Heart left ventricle (tissue), 16 donors: ENCODE data around the gene ATP6V1D. TPM values are rescaled to one million over a fixed set of nuclear protein-coding genes. Genes with fewer than 3 reads are reported as not detected.

Experiments
- ATAC-seq, 4 donors: fragments of 200-7000 bp; cut with Tn5 transposase; one replicate each; pipeline ENCODE4 v1.9.1; 2020 to 2022; ENCODE audit warnings: moderate library complexity in 4 of 4, mild to moderate bottlenecking in 3 of 4, moderate number of reproducible peaks in 1 of 4
- DNase-seq, 5 donors: peaks; one replicate each; pipeline ENCODE4 v3.0.0-alpha.2; 2020
- H3K27ac ChIP-seq, 12 donors: fragments of 200-600 bp; sonication (generic) in 4 of 12; one replicate each; pipeline versions ENCODE4 v1.5.0 to v1.8.0; 2016 to 2022; ENCODE audit warnings: mild to moderate bottlenecking in 2 of 12
- H3K27me3 ChIP-seq, 9 donors: fragments of 200-600 bp; sonication (generic) in 2 of 9; one replicate each; pipeline versions ENCODE4 v1.5.1 to v1.8.0; 2016 to 2022; ENCODE audit warnings: mild to moderate bottlenecking in 3 of 9
- H3K36me3 ChIP-seq, 9 donors: fragments of 200-600 bp; sonication (generic) in 2 of 9; one replicate each; pipeline versions ENCODE4 v1.5.0 to v1.8.0; 2018 to 2022; ENCODE audit warnings: mild to moderate bottlenecking in 2 of 9
- H3K4me1 ChIP-seq, 12 donors: fragments of 200-600 bp; sonication (generic) in 4 of 12; one replicate each; pipeline versions ENCODE4 v1.5.0 to v1.8.0; 2016 to 2022; ENCODE audit warnings: mild to moderate bottlenecking in 3 of 12
- H3K4me3 ChIP-seq, 12 donors: fragments of 200-600 bp; sonication (generic) in 4 of 12; one replicate each; pipeline versions ENCODE4 v1.5.0 to v1.8.0; 2017 to 2022; ENCODE audit warnings: mild to moderate bottlenecking in 9 of 12, moderate library complexity in 4 of 12
- H3K9me3 ChIP-seq, 12 donors: fragments of 200-600 bp; sonication (generic) in 4 of 12; one replicate each; pipeline versions ENCODE4 v1.5.0 to v1.8.0; 2016 to 2022; ENCODE audit warnings: mild to moderate bottlenecking in 1 of 12
- POLR2A ChIP-seq, 2 donors: fragments of 450-650 bp; IDR thresholded peaks; one replicate each; pipeline ENCODE4 v1.6.1; 2017; ENCODE audit warnings: antibody characterized with exemption in 2 of 2, mild to moderate bottlenecking in 2 of 2, moderate library complexity in 2 of 2
- WGBS, 4 donors: extraction: QIAGEN DNeasy Blood & Tissue Kit in 2 of 4; methylation state at CpG; one replicate each; pipeline versions ENCODE4 v1.1.5 to v1.1.7; 2013 to 2018; 5-methylcytosine and 5-hydroxymethylcytosine counted together
- intact Hi-C, 10 donors: fragments of 100-400 bp; cut with DNase I; formaldehyde crosslinking; loops; one replicate each; pipeline versions ENCODE4 v1.11.1 to v1.14.2; 2022
- polyA plus RNA-seq, 2 donors: library from polyadenylated mRNA; stranded (reverse); fragments of 200-250 nt; gene quantifications; one replicate each; pipeline ENCODE4 v1.2.3, GENCODE V29; 2013
- total RNA-seq, 9 donors: library from RNA; depleted of rRNA in 2 of 9; stranded (reverse); fragments of >200 nt in 2 of 9; fragmentation: NEBNext Ultra II Directional in 3 of 9; extraction: Animal tissue kit (Norgen Biotek cat#: 25700) in 3 of 9; gene quantifications; one replicate each; pipeline versions ENCODE4 v1.1.0 to v1.2.4, GENCODE V29; 2016 to 2023
- TF ChIP-seq, protein P1 (sequence below), 12 donors: fragments of 200-600 bp; sonication (generic) in 4 of 12; IDR thresholded peaks; one replicate each; pipeline versions ENCODE4 v1.5.0 to v1.8.0; 2018 to 2022; ENCODE audit warnings: antibody characterized with exemption in 12 of 12, mild to moderate bottlenecking in 5 of 12
- donor health status: ischemic (EF 13 %, LVEDD 7.1; RV severe dilation, severe dysfunction).
- donor health status: healthy with polysubstance abuse.
- donor health status: DM: no; HTN: yes; CAD: no.
- donor health status: DM: no; HTN: no; CAD: no.
- donor health status: ischemic (EF 25% LVEDD 6.9; RV normal size, moderate dysfunction).
- donor health status: ischemic (EF 25% LVEDD 5.7; RV mildly dilated, moderate dysfunction).
- donor health status: healthy.
- donor health status: DM: yes; HTN: yes; CAD: no.
- donor health status: ischemic (EF 35%, LVEDD 5.7; RV mildly dilated, moderate dysfunction).
- donor health status: nonischemic (EF 11% LVEDD 7.7; RV severe dilation, severe dysfunction).
- donor health status: DM: yes; HTN: yes; CAD: no.
- donor health status: PGD.
- donor health status: ischemic (EF 29% LVEDD 5.4; RV normal size, mild dysfunction).
- donor health status: nonischemic (EF 23%, LVEDD 6.1; RV moderate dilation, normal function).

Gene ATP6V1D
- total and polyA plus RNA-seq, 11 donors, result 106 to 211 (median 167) TPM

DNA sequence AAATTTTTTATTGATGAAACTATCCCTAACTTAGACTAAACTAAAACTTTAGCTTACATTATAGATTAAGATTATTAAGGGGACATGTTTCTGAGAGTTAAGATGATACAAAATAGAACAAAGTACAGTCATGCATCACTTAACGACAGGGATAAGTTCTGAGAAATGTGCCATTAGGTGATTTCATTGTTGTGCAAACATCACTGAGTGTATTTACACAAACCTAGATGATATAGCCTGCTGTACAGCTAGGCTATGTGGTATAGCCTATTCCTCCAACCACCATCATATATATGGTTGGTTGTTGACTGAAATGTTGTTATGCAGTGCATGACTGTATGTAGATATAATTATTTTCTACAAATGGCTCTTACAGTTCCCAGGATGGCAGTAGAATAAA lies 46.5 kb downstream of the ATP6V1D start:
- Histone ChIP-seq H3K4me1 (no peaks in the 10 kb centered on the region), H3K4me3 (no peak overlapping the region), H3K9me3 (no peaks in the 10 kb centered on the region), H3K36me3 (peaks cover 0 to 86% (median 54%) of the 10 kb centered on the region in 9 donors), H3K27ac (no peak overlapping the region), H3K27me3 (no peaks in the 10 kb centered on the region)
- TF ChIP-seq, protein P1, sequence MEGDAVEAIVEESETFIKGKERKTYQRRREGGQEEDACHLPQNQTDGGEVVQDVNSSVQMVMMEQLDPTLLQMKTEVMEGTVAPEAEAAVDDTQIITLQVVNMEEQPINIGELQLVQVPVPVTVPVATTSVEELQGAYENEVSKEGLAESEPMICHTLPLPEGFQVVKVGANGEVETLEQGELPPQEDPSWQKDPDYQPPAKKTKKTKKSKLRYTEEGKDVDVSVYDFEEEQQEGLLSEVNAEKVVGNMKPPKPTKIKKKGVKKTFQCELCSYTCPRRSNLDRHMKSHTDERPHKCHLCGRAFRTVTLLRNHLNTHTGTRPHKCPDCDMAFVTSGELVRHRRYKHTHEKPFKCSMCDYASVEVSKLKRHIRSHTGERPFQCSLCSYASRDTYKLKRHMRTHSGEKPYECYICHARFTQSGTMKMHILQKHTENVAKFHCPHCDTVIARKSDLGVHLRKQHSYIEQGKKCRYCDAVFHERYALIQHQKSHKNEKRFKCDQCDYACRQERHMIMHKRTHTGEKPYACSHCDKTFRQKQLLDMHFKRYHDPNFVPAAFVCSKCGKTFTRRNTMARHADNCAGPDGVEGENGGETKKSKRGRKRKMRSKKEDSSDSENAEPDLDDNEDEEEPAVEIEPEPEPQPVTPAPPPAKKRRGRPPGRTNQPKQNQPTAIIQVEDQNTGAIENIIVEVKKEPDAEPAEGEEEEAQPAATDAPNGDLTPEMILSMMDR (IDR thresholded peaks at IDR 0.05), result no peak
- no peak for TF ChIP-seq POLR2A (IDR thresholded peaks at IDR 0.05)
- 83 to 92% (median 91%) methylated on average over 1 of the region's 1 CpG for WGBS, 4 donors
- DNase-seq (no peak), ATAC-seq (no peak)
- intact Hi-C loops, result no loop called here

DNA sequence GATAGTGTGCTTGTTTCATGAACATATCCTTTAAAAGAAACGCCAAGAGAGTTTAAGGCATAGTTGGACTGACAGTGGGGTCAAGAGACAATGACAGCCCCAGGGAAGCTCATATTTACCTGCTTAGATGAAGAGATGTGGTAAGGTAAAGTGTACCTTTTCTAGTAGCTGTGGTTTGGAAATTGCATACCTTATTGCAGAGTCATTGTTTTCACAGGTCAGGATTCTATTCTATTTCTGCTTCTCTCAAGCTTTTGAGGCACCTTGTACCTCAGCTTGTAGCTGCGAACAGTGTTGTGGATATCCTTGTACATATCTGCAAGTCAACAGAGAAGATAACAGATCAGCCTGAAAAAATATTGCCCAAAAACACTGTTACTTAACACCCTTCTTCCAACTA lies 47.7 kb downstream of the ATP6V1D start:
- TF ChIP-seq, protein P1 (IDR thresholded peaks at IDR 0.05), result no peak
- TF ChIP-seq POLR2A (IDR thresholded peaks at IDR 0.05), result no peak
- intact Hi-C loops, result no loop called here

More for the DNA sequence above, 47.7 kb downstream of the ATP6V1D start:
- peaks cover 0 to 81% (median 43%) of the 10 kb centered on the region in 9 donors for H3K36me3 ChIP-seq
- ATAC-seq (no peak), DNase-seq (no peak)
- H3K27me3 ChIP-seq, result no peaks in the 10 kb centered on the region
- H3K9me3 ChIP-seq, result no peaks in the 10 kb centered on the region
- H3K27ac ChIP-seq, result no peak overlapping the region
- WGBS, 4 donors, result 96 to 98% (median 97%) methylated on average over 2 of the region's 2 CpGs
- H3K4me1 ChIP-seq, result no peaks in the 10 kb centered on the region
- no peak overlapping the region for H3K4me3 ChIP-seq

Other genes with a start within 250 kb of the ATP6V1D start
- not detected for gene GARIN2, start 170.4 kb downstream of the ATP6V1D start, total RNA-seq
- not detected for gene GARIN2, start 170.4 kb downstream of the ATP6V1D start, polyA plus RNA-seq
- 10 to 100 TPM in 8 of 9 donors, 1 to 10 TPM in 1; 9.9 to 19.9 (median 14.6) TPM for gene PALS1, start 118.4 kb downstream of the ATP6V1D start, total RNA-seq
- gene PALS1, start 118.4 kb downstream of the ATP6V1D start, polyA plus RNA-seq, result 1 to 10 TPM; 4.0 to 9.5 TPM
- 100 to 1,000 TPM in 1 of 9 donors, 10 to 100 TPM in 8; 67.3 to 103 (median 91.7) TPM for gene EIF2S1, start 524 bp upstream of the ATP6V1D start, total RNA-seq
- 100 to 1,000 TPM in 1 of 2 donors, 10 to 100 TPM in 1; 37.6 to 232 TPM for gene EIF2S1, start 524 bp upstream of the ATP6V1D start, polyA plus RNA-seq
- gene PLEK2, start 52.4 kb upstream of the ATP6V1D start, total RNA-seq, result 1 to 10 TPM in 2 of 9 donors, under 1 TPM in 3, not detected in 4; 0.30 to 2.6 (median 0.90) TPM
- gene PLEK2, start 52.4 kb upstream of the ATP6V1D start, polyA plus RNA-seq, result under 1 TPM; 0.76 to 0.87 TPM
- 1 to 10 TPM in 8 of 9 donors, under 1 TPM in 1; 0.69 to 6.5 (median 2.0) TPM for gene TMEM229B, start 128.9 kb upstream of the ATP6V1D start, total RNA-seq
- gene TMEM229B, start 128.9 kb upstream of the ATP6V1D start, polyA plus RNA-seq, result 1 to 10 TPM in 1 of 2 donors, under 1 TPM in 1; 0.80 to 1.2 TPM
- gene PLEKHH1, start 173.5 kb upstream of the ATP6V1D start, total RNA-seq, result 1 to 10 TPM; 2.4 to 9.2 (median 5.2) TPM
- gene PLEKHH1, start 173.5 kb upstream of the ATP6V1D start, polyA plus RNA-seq, result 1 to 10 TPM; 3.4 to 6.3 TPM
- 10 to 100 TPM in 6 of 9 donors, 1 to 10 TPM in 3; 8.0 to 21.3 (median 11.4) TPM for gene PIGH, start 240.5 kb upstream of the ATP6V1D start, total RNA-seq
- 10 to 100 TPM; 12.2 to 30.0 TPM for gene PIGH, start 240.5 kb upstream of the ATP6V1D start, polyA plus RNA-seq